D721Med (cell line): ENCODE measurements around the gene PSTPIP1.

Experiments
- DNase-seq: peaks from one replicate; pipeline ENCODE4 v3.0.0; 2011; ENCODE audit warnings: low spot score; ENCODE audit not compliant: insufficient read length
- FAIRE-seq: peaks from 2 replicates; lab custom pipeline; 2011; peaks lifted over from hg19 to GRCh38; lab: Jason Lieb, UNC
- CTCF ChIP-seq: IDR thresholded peaks from 2 replicates; pipeline ENCODE4 v1.5.1; 2012; ENCODE audit warnings: mild to moderate bottlenecking, control low read depth; ENCODE audit not compliant: insufficient read depth; ENCODE audit errors: missing control alignments

The PSTPIP1 gene

GRCh38 chr15:77070495-77071304 lies 75.8 kb downstream of the PSTPIP1 start, which contains the start of gene TSPAN3:
Gene TSPAN3, minus strand, starts transcription at chr15:77071109. Its CDS starts 155 bp downstream, at chr15:77070954.
- no peak for FAIRE-seq

GRCh38 chr15:77071305-77072223 lies 76.6 kb downstream of the PSTPIP1 start:
- FAIRE-seq, result no peak
- TF ChIP-seq CTCF, result no peak
- DNase-seq, result no peak

More at GRCh38 chr15:77070495-77071304, 75.8 kb downstream of the PSTPIP1 start, which contains the start of gene TSPAN3:
- no peak for TF ChIP-seq CTCF
- peak; percentile 79 for DNase-seq

- DNase-seq (no peak), FAIRE-seq (no peak)
- no peak for TF ChIP-seq CTCF
These were observed 79.4 kb downstream of the PSTPIP1 start for GRCh38 chr15:77074350-77074749.

GRCh38 chr15:77075528-77075927 lies 80.6 kb downstream of the PSTPIP1 start:
- DNase-seq, result no peak
- no peak for FAIRE-seq
- no peak for TF ChIP-seq CTCF

GRCh38 chr15:77076323-77076915 lies 81.5 kb downstream of the PSTPIP1 start:
- no peak for TF ChIP-seq CTCF
- FAIRE-seq (no peak), DNase-seq (no peak)

- TF ChIP-seq CTCF, result no peak
- DNase-seq (no peak), FAIRE-seq (no peak)
These were observed 87.0 kb downstream of the PSTPIP1 start for GRCh38 chr15:77081971-77082370.
